ENCODE results near the gene S100A3.

- no peak for TF ChIP-seq CTCF (IDR thresholded peaks at IDR 0.05)
- TF ChIP-seq USF2 (CRISPR knock-in tag; IDR thresholded peaks at IDR 0.05) = no peak
- no peak for TF ChIP-seq NFATC4 (CRISPR knock-in tag; IDR thresholded peaks at IDR 0.05)
- no peak for TF ChIP-seq MLX (CRISPR knock-in tag; IDR thresholded peaks at IDR 0.05)
- TF ChIP-seq SMAD3 (CRISPR knock-in tag; IDR thresholded peaks at IDR 0.05; ENCODE audit: borderline replicate concordance) = no peak
- TF ChIP-seq, protein P1, sequence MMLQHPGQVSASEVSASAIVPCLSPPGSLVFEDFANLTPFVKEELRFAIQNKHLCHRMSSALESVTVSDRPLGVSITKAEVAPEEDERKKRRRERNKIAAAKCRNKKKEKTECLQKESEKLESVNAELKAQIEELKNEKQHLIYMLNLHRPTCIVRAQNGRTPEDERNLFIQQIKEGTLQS (CRISPR knock-in tag; conservative IDR thresholded peaks at IDR 0.05) = no peak
- TF ChIP-seq ZNF512 (CRISPR knock-in tag; IDR thresholded peaks at IDR 0.05; ENCODE audit: borderline replicate concordance) = no peak
- TF ChIP-seq CBFB (CRISPR knock-in tag; IDR thresholded peaks at IDR 0.05; ENCODE audit: low read depth) = no peak
- TF ChIP-seq MAX (CRISPR knock-in tag; IDR thresholded peaks at IDR 0.05) = no peak
These were observed 5.3 kb downstream of the S100A3 start for GRCh38 chr1:153543736-153544135.
